GM19452 (cell line): ENCODE results near the gene TXNDC12.
"Not testable (repeated sequence)": the region's sequence is repeated elsewhere in the genome, so short reads cannot be mapped to it uniquely, and the experiment has no call there.

Experiments
- ATAC-seq: cut with Tn5 transposase; IDR thresholded peaks from one replicate; pipeline ENCODE4 v1.9.1; 2021; ENCODE audit not compliant: unreplicated experiment

TXNDC12 gene

DNA sequence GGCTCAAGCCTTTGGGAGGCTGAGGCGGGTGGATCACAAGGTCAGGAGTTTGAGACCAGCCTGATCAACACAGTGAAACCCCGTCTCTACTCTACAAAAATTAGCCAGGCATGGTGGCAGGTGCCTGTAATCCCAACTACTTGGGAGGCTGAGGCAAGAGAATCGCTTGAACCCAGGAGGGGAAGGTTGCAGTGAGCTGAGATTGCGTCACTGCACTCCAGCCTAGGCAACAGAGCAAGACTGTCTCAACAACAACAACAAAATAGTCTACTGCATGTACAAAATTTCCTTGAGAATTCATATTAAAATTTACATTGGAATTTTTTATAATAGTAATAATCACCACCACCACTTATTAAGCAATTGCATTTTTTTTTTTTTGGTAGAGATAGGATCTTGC is 5.7 kb downstream of the TXNDC12 start:
- ATAC-seq: not testable (repeated sequence)

DNA sequence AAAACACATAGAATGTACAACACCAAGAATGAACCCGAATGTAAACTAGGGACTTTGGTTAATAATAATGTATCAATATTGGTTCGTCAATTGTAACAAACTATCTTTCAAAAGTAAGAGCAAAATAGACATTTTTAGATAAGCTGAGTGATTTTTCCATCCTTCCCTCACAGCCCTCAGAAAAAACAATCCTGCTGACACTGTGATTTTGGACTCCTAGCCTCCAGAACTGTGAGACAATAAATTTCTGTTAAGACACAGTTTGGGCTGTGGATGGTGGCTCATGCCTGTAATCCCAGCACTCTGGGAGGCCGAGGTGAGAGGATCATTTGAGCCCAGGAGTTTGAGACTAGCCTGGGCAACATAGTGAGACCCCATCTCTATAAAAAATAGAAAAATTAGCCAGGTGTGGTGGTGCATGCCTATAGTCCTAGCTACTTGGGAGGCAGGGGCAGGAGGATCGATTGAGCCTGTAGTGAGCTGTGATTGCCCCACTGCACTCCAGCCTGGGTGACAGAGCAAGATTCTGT is 9.3 kb downstream of the TXNDC12 start:
- ATAC-seq: not testable (repeated sequence)

DNA sequence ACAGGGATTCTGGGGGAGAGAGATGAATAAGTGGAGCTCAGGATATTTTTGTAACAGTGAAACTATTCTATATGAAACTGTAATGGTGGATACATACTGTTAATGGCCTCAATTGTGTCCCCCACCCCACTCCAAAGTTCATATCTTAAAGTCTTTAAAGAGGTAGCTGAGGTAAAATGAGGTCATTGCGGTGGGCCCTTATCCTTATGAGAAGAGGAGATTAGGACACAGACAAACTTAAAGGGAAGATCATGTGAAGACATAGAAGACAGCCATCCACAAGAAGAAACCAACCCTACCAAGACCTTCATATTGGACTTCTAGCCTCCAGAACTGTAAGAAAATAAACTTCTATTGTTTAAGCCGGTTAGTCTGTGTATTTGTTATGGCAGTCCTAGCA is 9.8 kb downstream of the TXNDC12 start:
- ATAC-seq: no peak

DNA sequence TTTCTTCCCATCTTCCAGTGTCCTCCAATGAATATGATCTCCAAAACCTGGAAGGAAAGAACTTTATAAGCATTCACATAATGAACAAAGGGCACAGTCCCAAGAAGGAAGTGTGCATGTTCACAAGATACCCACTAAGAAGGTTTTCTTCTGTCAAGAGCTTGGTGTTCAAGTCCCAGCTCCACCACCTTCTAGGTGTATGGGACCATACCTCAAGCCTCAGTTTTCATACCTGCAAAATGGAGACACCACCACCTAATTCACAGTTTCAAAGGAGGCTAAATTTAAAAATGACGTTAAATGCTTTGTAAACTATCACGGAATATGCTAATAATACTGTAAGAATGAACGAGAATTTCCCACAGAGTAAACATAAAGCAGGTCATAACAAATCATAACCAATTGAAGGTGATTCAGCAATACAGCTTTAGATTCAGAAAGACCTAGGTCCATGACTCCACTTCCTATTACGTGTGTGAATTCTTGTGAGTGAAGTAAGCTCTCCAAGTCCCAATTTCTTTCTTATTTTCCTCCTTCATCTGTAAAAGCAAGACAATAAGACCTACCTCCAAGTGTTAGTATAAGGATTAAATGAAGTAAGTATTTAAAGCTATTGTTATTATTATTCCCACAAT is 13.3 kb downstream of the TXNDC12 start:
- no peak for ATAC-seq

DNA sequence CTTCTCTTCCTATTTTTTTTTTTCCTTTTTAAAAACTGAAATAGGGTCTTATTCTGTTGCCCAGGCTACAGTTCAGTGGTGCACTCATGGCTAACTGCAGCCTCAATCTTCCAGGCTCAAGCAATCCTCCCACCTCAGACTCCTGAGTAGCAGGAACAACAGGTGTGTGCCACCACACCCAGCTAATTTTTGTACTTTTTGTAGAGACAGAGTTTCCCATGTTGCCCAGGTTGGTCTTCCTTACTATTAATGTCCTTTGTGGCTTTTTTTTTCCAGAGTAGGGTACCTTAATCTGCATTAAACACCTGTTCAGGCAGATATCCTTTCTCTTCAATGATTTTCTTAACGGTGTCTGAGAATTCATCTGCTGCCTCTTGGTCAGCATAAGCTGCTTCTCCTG is 17.1 kb downstream of the TXNDC12 start:
- ATAC-seq: no peak

DNA sequence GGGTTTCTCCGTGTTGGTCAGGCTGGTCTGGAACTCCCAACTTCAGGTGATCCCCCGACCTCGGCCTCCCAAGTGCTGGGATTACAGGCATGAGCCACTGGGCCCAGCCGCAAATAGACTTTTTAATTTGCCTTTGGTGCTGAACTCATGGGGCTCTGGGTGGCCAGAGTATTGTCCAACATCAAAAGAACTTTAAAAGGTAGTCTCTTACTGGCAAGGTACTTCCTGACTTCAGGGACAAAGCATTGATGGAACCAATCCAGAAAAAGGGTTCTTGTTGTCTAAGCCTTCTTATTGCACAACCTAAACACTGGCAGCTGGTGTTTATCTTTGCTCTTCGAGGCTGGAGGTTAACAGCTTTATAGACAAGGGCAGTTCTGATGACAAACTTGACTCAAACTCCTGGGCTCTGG is 17.6 kb downstream of the TXNDC12 start:
- no peak for ATAC-seq

DNA sequence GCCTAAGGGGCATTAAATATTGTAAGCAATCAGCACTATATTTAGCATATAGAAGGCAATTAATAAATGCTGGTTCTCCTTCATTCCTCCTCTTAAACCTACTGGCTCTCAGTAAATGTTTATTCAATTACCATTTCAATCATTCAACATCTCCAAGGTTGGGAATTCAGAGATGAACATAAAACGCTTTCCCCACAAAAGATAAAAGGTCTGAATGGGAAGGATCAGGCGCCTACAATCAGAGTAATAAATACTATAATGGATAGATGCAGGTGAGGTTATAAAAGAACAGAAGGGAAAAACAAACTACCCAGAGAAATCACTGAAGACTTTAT is 21.0 kb downstream of the TXNDC12 start:
- ATAC-seq: no peak

DNA sequence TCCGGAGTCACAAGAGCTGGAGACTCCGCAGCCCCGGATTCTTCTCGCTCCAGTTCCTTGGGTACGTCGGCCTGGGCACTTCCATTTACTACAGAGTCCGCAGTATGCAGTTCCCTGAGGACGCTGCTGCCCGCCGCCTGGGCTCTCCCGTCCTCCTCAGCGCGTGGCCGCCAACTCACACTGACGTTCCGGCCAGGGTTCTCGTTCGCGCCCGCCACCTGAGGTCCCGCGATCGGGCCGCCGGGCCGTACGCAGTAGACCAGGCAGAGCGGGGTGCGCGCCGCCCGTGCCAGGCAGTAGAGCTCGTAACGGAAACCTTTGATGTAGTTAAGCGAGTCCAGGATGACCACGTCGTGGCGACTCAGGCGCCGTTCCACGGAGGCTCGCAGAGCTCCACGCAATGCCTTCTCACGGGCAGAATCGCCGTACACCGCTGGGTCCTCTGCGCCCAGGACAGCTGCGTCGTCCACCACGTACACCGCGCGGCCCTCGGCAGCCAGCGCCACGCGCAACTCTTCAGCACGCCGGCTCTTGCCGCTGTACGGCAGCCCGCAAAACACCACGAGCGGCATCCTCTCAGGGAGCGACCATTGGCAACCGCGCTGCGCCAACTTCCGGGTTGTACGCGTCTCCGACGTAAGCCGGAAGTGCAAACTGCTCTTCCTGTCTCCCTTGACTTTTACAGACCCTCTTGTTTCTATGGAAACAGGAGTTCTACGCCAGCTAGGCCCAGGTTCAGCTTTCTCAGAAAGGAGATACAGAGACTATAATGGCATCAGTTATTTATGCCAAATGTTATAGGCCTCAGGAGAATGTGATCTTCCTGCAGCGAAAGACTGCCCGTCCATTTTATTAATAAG is 21.6 kb downstream of the TXNDC12 start, which contains the start of gene KTI12:
KTI12 (minus strand) TSS at position 621 of the 860 bp plus-strand sequence; CDS start at position 572, 49 bp downstream.
- peak; percentile 83 for ATAC-seq

DNA sequence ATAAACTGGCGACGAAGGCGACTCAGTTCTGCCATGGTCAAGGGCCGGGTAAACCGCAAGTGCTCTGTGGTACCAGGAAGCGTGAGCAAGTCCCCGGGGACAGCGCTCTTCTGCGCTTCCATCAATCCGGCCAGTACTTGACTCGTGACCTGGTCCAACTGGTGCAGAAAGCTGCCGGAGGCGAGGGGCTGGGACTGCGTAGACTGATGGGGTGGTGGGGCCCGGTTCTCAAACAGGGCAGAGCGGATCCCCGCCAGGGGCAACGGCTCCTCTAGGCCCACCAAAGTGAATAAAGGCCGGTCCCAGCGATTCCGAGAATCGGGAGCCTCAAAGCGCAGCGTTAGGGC is 22.2 kb downstream of the TXNDC12 start:
- ATAC-seq: no peak

DNA sequence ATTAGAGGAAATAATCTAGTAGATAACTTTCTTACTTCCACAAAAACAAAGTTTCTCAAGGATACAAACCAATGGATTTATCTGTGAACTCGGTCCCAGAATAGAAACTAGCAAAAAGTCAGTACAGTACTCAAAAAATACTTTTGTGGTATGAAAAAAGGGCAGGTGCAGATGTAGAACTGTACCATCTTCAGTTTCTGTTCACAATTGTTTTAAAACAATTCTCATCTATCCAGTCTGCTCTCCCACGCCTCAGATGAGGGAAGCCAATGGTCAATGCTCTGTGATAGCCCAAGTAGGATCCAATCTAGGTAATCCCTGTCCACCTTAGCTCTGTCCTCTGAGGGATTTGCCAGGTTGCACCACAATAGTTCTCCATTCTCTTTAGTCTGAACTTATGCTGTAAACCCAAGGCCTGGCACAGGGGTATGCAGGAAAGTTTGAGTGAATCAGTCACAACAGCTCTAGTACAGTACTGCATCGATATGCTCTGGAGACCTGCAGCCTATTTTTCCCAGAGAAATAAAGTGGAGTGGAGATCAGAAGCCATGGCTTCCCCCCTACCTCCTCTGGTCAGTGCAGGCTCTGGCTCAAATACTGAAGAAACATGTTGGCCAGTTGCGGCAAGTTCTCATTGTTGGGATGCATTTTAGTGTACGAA is 22.7 kb downstream of the TXNDC12 start:
- no peak for ATAC-seq

DNA sequence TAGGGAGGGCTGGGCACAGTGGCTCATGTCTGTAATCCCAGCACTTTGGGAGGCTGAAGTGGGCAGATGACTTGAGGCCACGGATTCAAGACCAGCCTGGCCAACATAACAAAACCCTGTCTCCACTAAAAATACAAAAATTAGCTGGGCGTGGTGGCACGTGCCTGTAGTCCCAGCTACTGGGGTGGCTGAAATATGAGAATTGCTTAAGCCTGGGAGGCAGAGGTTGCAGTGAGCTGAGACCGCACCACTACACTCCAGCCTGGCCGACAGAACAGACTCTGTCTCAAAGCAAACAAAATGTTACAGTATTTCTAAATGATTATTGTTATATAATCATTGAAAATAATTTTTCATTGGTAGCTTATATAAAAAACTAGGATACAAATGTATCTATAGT is 26.2 kb downstream of the TXNDC12 start:
- ATAC-seq: not testable (repeated sequence)

DNA sequence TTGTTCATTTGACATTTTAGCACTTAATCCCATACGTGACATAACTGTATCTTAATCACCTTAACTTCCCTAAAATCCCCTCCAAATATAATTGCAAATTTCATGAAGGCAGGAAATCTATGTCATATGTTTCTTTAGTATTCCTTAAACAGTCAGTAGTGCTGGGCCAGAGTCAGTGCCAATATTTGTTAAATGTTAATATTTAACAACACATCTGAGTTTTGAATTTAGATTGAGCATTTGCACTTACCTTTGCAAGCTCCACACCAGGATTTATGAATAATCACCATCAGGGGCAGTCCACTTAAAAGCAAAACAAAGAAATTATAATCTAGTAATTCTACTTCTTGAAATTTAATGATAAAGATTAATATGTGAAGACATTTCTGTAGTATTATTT is 26.7 kb downstream of the TXNDC12 start:
- ATAC-seq: no peak

DNA sequence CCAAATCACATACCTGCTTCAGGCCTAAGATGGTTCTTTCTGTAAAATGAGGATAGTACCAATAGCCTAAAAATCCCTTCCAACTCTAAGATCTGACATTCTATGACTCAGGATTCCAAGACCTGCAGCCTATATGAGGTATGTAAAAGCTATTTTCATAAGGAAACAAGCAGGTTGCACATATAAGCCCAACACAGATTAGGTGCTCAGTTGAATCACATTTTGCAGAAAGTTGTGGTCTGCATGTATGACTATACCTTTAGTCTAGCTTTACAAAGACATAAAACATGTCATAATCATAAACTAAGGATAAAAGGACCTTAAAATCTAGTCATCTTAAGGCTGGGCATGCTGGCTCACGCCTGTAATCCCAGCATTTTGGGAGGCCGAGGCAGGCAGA is 28.7 kb downstream of the TXNDC12 start:
- ATAC-seq: no peak

DNA sequence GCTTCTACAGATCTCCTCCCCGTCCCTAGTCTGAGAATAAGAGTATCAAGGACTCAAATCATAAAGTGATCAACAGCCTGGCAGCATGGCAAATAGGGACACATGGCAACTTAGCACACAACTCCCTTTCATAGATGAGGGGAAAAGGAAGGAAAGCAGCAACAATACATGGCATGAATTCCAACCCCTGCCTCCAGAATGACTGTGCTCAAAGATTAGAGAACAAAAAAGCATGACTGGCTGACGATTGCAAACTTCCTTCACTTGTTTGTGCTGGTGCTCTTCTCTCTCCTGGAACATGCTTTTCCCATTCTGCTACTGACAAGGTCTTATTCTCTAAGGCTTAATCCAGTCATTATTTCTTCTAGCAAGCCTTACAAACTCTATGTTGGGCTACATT is 32.9 kb downstream of the TXNDC12 start:
- no peak for ATAC-seq

DNA sequence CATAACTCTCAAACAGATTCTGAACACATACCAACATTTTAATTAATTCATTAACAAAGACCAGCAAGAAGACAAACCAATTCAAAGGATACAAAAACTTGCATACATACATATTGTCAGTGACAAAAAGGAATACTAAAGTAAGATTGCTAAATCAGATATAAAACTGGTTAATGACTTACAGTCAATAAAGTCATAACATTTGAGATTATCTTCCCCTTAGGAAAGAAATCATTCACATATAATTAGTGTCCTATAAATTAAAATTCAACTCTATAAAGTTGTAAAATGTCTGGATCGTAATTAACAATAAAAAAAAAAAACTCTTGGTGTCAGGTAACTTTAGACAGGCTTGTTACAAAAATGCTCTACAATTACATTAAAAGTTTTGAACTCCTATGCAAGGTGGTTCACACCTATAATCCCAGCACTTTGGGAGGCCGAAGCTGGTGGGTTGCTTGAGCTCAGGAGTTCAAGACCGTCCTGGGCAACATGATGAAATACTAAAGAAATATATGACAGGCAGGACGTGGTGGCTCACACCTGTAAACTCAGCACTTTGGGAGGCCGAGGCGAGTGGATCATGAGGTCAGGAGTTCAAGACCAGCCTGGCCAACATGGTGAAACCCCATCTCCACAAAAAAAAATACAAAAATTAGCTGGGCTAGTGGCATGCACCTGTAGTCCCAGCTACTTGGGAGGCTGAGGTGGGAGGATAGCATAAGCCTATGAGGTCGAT is 46.8 kb downstream of the TXNDC12 start:
- ATAC-seq: no peak

DNA sequence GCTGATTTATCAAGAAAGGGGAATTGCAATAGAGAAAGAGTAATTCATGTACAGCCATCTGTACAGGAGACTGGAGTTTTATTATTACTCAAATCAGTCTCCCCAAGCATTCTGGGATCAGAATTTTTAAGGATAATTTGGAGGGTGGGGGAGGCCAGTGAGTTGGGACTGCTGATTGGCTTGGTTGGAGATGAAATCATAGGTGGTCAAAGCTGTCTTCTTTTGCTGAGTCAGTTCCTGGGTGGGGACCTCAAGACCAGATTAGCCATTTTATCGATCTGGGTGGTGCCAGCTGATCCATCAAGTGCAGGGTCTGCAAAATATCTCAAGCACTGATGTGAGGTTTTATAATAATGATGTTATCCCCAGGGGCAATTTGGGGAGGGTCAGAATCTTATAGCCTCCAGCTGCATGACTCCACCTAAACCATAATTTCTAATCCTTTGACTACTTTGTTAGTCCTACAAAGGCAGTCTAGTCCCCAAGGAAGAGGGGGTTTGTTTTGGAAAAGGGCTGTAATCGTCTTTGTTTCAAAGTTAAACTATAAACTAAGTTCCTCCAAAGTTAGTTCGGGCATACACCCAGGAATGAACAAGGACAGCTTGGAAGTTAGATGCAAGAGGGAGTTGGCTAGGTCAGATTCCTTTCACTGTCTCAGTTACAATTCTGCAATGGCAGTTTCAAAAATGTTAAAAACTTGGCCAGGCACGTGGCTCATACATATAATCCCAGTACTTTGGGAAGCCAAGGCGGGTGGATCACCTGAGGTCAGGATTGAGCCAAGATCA is 47.6 kb downstream of the TXNDC12 start:
- ATAC-seq: no peak

DNA sequence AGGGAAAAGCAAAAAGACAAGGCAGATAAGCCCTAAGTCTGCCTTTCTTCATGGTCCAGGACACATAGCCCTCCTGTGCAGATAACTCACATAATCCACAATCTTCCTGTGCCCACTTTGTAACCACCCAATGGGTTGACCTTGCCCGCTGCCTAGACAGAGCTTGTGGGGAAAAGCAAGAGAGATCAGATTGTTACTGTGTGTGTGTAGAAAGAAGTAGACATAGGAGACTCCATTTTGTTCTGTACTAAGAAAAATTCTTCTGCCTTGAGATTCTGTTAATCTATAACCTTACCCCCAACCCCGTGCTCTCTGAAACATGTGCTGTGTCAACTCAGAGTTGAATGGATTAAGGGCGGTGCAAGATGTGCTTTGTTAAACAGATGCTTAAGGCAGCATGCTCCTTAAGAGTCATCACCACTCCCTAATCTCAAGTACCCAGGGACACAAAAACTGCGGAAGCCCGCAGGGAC is 48.9 kb downstream of the TXNDC12 start:
- ATAC-seq: not testable (repeated sequence)

DNA sequence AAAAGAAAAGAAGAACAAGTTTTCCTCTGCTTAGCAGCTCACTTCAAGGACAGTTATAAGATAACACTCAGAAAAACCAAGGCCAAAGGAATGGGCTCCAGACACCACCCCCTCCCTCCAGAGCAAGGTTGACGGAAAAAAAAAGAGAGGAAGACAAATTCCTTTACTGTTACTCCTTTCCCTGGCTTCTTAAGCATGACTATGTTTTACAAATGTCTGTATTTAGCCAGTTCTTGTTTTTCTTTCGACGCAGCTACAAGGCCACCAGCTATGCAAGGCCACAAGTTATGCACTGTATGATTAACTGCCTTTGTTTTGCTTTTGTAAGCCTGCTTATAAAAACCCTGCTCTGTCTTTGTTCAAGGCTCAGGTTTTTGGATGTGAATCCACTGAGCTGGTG is 49.4 kb downstream of the TXNDC12 start:
- ATAC-seq: not testable (repeated sequence)

DNA sequence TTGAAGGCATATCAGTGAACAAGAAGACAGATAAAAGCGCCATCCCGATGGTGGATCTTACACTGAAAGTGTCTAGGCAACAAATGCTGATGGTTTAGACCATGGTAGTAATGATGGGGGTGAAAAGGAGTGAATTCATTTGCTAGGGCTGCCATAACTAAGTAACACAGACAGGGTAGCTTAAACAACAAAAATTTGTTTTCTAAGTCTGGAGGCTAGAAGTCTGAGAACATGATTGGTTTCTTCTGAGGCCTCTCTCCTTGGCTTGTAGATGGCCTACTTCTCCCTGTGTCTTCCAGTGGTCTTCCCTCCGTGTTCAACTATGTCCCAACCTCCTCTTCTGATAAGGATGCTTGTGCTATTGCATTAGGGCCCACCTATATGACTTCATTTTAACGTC is 51.1 kb downstream of the TXNDC12 start:
- ATAC-seq: no peak
